22Rv1 (cell line): ENCODE results near the gene KRT83.

Experiments
- H3K27ac ChIP-seq: fragments of 450-650 bp; 2 replicates; pipeline ENCODE4 v1.5.1; 2017
- ZFX ChIP-seq: fragments of 450-650 bp; IDR thresholded peaks from 2 replicates; pipeline ENCODE4 v1.6.1; 2017; ENCODE audit warnings: antibody characterized with exemption, borderline replicate concordance
- TF ChIP-seq, protein P1 (sequence below): fragments of 450-650 bp; IDR thresholded peaks from 2 replicates; pipeline ENCODE4 v1.5.1; 2017; ENCODE audit warnings: mild to moderate bottlenecking

The KRT83 gene

DNA sequence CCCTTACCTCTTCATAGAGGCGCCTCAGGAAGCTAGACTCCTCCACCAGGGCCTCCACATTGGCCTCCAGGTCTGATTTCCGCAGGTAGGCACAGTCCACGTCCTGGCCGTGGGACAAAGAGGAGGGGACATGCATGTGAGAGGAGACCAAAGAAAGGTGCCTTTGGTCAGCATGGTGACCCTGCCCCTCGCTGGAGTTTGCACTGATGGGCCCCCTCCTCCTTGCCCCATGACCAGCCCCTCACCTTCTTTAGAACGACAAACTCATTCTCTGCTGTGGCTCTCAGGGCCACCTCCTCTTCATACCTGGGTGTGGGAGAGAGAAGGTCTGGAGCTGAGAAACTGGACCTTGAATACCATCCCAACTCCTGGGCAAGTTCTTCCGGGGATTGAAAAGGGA lies 42.9 kb upstream of the KRT83 start:
- H3K27ac ChIP-seq = no peak overlapping the region
- TF ChIP-seq, protein P1, sequence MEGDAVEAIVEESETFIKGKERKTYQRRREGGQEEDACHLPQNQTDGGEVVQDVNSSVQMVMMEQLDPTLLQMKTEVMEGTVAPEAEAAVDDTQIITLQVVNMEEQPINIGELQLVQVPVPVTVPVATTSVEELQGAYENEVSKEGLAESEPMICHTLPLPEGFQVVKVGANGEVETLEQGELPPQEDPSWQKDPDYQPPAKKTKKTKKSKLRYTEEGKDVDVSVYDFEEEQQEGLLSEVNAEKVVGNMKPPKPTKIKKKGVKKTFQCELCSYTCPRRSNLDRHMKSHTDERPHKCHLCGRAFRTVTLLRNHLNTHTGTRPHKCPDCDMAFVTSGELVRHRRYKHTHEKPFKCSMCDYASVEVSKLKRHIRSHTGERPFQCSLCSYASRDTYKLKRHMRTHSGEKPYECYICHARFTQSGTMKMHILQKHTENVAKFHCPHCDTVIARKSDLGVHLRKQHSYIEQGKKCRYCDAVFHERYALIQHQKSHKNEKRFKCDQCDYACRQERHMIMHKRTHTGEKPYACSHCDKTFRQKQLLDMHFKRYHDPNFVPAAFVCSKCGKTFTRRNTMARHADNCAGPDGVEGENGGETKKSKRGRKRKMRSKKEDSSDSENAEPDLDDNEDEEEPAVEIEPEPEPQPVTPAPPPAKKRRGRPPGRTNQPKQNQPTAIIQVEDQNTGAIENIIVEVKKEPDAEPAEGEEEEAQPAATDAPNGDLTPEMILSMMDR = no peak
- TF ChIP-seq ZFX = no peak

DNA sequence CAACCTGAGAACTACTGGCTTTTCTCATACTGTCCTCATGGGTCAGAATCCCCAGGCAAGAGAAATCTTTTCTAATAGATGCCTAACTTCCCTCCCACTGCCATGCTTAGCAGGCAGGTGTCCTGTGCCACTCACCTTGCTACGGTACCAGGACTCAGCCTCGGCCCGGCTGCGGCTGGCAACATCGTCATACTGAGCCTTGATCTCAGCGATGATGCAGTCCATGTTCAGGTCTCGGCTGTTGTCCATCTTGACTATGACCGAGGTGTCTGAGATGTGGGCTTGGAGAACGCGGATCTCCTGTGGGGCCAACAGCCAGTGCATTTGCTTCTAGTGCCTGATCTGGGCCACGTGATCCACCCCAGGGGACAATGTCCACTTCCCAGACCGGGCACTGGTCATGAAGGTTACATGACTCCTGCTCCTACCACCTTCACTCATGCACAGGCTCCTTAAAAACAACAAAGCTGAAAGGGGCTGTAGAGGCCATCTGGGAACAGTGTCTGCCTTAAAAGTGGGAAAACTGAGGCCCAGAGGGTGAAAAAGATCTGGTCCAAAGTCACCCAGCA lies 42.0 kb upstream of the KRT83 start:
- H3K27ac ChIP-seq = no peak overlapping the region
- TF ChIP-seq, protein P1 = no peak
- TF ChIP-seq ZFX = no peak

DNA sequence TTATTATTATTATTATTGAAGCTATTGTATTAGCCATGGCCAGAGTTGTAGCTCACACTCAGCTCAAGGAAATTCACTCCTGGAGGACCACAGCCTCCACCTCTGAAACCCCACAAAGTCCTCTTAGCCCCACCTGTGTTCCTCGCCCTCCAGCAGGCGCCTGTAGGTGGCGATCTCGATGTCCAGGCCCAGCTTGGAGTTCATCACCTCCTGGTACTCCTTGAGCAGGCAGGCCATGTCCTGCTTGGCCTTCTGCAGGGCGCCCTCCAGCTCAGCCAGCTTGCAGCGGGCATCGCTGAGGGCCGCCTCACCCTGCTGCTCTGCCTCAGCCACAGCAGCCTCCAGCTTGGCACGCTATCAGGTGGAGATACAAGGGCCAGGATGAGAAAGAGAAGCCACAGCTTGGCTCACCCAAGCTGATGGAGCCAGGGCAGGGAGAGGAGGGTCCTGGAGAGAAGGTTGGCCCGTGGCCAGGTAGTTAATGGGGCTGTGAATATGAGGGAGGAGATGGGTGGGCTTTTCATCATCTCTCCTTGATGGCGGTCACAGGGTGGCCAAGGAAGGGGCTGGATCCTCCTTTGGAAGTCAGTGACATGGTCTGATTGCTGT lies 41.0 kb upstream of the KRT83 start:
- no peak overlapping the region for H3K27ac ChIP-seq
- TF ChIP-seq, protein P1 = peak; percentile 67
- TF ChIP-seq ZFX = no peak

DNA sequence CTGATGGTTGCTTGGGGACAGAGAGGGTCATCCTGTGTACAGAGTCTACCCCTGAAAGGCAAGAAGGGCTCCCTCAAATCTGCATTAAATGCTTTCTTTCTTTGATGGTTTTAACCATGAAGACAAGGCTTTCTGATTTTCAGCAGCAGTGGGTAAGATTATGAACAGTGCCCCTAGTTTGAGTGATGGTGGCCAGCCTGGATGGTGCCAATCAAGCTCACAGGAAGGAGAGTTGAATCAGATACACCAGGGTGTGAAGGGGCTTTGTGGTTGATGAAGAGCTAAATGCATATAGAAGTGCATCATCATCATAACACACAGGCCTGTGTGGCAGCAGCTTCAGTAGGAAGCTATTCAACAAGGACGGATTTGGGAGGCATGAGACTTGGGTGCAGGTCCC lies 40.4 kb upstream of the KRT83 start:
- H3K27ac ChIP-seq = no peak overlapping the region
- TF ChIP-seq ZFX = no peak
- TF ChIP-seq, protein P1 = no peak

DNA sequence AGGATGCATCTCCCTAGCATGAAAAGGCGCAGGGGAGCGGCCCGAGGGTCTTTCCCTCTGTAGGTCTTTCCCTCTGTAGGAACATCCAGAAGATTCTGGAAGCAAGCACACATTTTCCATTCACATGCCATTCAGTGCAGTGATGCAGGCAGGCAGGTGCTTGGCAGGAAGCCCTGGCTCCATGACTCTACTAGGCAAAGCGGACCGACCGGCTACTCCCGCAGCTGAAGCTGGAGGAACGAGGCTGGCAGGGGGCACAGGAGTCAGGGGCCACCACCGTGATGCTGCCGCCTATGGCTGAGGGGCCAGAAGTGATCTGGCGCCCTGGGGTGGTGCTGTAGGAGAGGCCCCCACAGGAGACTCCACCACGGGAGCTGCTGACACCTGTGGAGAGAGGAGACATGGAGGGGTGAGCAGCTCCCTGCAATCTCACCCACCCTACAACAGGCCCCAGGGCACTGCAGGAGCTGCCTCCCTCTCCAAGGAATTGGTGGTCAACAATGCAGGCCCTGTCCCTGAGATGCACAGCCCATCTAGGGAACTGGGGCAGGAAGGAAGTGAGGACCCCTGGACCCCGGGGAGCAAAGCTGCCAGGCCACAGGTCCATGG lies 39.6 kb upstream of the KRT83 start:
- TF ChIP-seq ZFX = no peak
- no peak overlapping the region for H3K27ac ChIP-seq

DNA sequence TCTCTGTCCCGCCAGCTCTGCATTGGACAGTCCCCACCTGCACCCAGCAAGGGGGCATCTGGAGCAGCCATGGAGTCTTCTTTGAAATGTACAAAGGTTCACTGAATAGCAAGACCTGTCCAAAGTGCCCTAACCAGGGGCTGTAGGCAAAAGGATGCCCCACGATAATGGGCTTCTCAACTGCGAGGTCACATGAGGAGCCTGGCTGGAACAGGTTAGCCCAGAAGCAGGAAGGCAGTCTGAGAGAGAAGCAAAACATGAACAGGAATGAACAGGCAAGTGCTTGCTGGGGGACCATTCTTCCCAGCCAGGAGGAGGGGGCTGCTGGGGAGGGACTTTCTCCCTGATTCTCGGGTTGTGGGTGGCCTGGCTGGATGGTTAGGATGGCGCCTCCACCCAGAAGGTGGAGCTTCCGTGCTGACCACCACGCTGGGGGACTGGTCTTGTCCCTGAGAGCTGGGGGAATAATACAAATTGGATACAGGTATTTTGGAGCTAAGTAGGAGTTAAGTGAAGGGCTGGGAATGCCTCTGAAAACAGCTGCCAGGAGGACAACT lies 39.0 kb upstream of the KRT83 start:
- TF ChIP-seq, protein P1 = no peak
- no peak for TF ChIP-seq ZFX

DNA sequence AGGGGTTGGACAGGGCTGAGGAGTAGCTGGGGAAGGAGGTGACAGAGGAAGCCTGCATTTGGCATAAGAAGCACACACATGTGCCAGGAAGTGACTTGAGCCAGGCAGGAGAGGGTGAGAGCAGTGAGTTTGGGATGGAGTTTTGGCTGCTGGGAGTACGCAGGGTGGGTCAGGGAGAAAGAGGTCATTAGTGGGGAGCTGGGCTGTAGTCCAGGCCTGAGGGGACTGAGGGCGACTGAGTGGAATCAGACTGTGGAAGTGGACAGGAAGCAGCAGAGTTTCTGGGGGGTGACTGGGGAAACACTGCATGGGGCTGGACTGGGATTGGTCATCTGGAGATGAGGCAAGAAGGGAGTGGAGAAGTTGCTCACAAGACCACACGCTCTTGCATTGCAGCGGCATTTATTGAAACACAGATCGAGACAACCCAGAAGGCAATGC lies 38.4 kb upstream of the KRT83 start:
- TF ChIP-seq ZFX = no peak
- TF ChIP-seq, protein P1 = no peak
- H3K27ac ChIP-seq = no peak overlapping the region

More for the DNA sequence above, 39.0 kb upstream of the KRT83 start:
- no peak overlapping the region for H3K27ac ChIP-seq
